GM15510 (cell line): ENCODE measurements around the gene SLC2A13.

Experiments used
- POLR2A ChIP-seq: IDR thresholded peaks from 3 replicates; pipeline ENCODE4 v1.6.1; 2011; ENCODE audit warnings: borderline replicate concordance; ENCODE audit not compliant: insufficient read length; ENCODE audit errors: extremely low read depth

SLC2A13 gene

GRCh38 chr12:39959031-39959430 lies 146.8 kb downstream of the SLC2A13 start:
- no peak for TF ChIP-seq POLR2A

GRCh38 chr12:39958377-39958776 lies 147.5 kb downstream of the SLC2A13 start:
- TF ChIP-seq POLR2A = no peak

GRCh38 chr12:39956725-39957124 lies 149.2 kb downstream of the SLC2A13 start:
- no peak for TF ChIP-seq POLR2A

- TF ChIP-seq POLR2A = no peak
These were observed 159.3 kb downstream of the SLC2A13 start for GRCh38 chr12:39946361-39947280.

- TF ChIP-seq POLR2A = no peak
These were observed 168.8 kb downstream of the SLC2A13 start for GRCh38 chr12:39937119-39937518.

- no peak for TF ChIP-seq POLR2A
These were observed 170.0 kb downstream of the SLC2A13 start for GRCh38 chr12:39935839-39936238.

- no peak for TF ChIP-seq POLR2A
These were observed 170.6 kb downstream of the SLC2A13 start for GRCh38 chr12:39935275-39935674.

GRCh38 chr12:39931857-39932256 lies 174.0 kb downstream of the SLC2A13 start:
- TF ChIP-seq POLR2A = no peak

GRCh38 chr12:39931231-39931630 lies 174.7 kb downstream of the SLC2A13 start:
- no peak for TF ChIP-seq POLR2A

GRCh38 chr12:39930101-39930500 lies 175.8 kb downstream of the SLC2A13 start:
- TF ChIP-seq POLR2A = no peak

- TF ChIP-seq POLR2A = no peak
These were observed 177.5 kb downstream of the SLC2A13 start for GRCh38 chr12:39928181-39928899.

- TF ChIP-seq POLR2A = no peak
These were observed 182.5 kb downstream of the SLC2A13 start for GRCh38 chr12:39923364-39923763.

GRCh38 chr12:39920647-39921046 lies 185.2 kb downstream of the SLC2A13 start:
- TF ChIP-seq POLR2A = no peak

- TF ChIP-seq POLR2A = no peak
These were observed 185.7 kb downstream of the SLC2A13 start for GRCh38 chr12:39920222-39920621.

- TF ChIP-seq POLR2A = no peak
These were observed 186.1 kb downstream of the SLC2A13 start for GRCh38 chr12:39919790-39920189.

GRCh38 chr12:39915249-39915648 lies 190.6 kb downstream of the SLC2A13 start:
- no peak for TF ChIP-seq POLR2A
